Activated CD8-positive, alpha-beta memory T cell treated with anti-CD3 and anti-CD28 coated beads, Interleukin-2, amount 50 U/mL, for 4 hours (primary cell): ENCODE measurements around the gene SORCS1.
"Not testable (repeated sequence)": the region's sequence is repeated elsewhere in the genome, so short reads cannot be mapped to it uniquely, and the experiment has no call there.

Source experiments
- DNase-seq: peaks from one replicate; pipeline ENCODE4 v3.0.0-alpha.2; 2020

SORCS1 gene

DNA sequence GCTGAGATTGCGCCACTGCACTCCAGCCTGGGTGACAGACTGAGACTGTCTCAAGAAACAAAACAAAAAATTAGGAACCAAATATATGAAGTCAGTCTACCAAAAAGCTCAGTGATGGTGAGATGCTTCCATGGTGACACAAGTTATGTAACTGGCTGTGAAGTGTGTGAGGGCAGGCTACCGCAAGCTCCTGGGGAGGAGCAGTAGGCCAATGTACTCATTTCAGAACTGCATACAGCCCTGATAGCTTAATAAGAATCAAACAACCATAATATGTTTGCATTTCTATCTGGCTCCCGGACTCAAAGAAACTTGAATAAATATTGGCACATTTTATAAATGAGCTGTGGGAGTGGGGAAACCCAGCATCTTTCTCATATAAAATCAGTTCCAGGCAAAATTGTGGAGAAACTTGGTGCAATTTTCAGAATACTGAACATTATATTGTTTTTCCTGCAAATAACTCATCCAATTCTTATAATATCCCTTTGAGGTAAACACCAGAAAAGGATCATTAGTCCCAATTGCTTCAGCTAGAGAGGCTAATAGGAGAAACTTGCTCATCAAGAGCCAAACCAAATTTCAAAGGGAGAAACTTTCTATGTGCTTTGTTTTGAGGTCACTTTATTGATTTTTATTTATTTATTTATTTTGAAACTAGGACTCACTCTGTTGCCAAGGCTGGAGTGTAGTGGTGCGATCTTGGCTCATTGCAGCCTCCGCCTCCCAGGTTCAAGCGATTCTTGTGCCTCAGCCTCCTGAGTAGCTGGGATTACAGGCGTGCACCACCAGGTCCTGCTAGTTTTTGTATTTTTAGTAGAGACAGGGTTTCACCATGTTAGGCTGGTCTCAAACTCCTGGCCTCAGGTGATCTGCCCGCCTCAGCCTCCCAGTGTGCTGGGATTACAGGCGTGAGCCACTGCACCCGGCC, 127.0 kb downstream of the SORCS1 start:
- no peak for DNase-seq

DNA sequence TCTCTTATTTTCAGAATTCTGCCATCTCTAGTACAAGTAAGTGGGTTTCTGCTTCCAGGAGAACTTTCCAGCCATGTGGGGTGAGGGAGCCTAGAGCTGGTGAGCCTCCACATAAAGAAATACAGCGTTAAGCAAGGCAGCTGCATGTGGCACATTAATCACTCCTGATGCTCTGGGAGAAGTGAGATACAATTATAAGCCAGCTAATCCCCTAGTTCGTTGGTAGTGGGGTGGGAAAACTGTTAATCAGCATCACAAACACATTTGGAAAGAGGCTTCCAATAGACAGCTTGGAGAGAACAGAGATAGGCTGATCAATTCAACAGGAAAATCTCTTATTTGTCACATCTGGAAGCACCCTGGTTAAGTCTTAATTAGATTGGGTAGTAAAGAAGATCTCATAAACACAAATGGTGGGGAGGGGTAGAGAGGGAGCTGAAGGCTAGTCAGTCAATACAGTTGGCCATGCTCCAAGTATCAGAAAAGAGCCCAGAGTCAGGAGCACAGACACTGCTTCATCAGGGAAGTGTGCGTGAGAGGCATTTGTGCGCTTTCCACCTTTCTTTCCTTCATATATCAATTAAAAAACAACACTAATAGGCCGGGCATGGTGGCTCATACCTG, 130.6 kb downstream of the SORCS1 start:
- no peak for DNase-seq

DNA sequence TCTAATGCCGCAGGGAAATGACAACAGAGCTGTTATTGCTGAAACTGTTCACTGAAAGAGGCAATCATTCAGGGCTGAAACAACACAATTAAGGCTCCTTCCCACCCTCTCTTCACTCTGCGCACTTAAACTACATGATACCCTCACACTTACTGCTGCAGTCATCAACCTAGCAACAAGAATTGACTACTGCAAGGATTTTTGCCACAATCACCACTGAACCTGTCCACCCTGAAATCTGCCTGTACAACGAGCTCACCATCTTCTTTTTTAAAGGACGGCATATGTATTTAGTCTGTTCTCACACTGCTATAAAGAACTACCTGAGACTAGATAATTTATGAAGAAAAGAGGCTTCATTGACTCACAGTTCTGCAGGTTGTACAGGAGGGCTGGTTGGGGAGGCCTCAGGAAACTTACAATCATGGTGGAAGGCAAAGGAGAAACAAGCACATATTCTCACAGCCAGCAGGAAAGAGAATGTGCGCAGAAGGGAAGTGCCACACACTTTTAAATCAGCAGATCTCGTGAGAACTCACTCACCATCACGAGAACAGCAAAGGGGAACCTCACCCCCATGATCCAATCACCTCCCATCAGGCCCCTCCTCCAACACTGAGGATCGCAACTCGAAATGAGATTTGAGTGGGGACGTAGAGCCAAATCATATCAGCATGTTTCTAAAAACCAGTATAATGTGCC, 131.7 kb downstream of the SORCS1 start:
- no peak for DNase-seq

DNA sequence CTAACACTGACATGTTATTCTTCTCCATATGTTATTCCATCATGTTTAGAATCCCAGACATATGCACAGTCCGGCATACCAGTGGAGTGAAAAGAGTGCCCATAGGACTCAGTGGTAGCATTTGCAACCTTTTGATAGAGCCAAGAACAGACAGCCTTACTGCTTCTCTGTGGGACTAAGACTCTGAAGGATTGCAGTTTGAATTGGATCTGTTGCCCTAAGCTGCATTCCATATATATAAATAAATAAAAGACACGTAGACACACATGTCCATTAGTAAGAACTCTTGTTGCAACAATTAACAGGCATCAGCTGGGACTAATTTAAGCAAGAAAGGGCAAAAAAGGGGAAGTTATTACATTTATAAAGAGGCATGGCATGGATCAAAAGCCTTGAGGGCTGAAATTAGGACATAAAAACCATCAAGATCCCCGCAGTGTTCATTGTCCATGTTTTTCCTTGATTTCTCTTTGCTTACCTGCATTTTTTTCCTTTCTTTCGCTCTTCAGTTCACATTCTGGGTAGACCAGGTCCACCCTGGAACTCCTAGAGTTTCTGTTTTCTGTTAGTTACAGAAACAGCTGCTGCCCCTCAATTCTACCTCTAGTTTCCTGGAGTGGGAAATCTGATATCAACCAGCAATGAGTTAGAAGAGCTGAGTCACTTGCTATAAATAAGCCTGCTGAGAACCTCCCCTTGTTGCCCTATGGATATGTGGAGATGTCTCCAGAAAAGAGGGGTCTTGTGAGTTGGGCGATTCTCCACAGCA, 132.4 kb downstream of the SORCS1 start:
- no peak for DNase-seq

DNA sequence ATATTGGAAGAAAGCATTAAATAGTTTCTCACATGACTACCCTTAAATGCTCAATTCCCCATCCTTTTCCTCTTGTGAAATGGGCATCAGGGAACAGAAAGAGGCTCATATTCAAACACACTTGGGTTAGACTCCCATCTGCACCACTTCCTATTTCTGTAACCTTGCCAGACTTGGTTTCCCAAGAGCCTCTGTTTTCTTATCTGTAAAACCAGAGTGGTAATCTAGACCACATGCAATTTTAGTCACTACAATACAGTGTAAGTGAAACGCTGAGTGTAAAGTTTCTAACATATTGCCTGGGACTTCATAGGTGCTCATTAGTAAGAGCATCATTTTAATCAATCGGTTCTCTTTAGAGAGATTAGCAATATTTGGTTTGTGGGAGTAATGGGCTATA, 136.3 kb downstream of the SORCS1 start:
- DNase-seq, result no peak

DNA sequence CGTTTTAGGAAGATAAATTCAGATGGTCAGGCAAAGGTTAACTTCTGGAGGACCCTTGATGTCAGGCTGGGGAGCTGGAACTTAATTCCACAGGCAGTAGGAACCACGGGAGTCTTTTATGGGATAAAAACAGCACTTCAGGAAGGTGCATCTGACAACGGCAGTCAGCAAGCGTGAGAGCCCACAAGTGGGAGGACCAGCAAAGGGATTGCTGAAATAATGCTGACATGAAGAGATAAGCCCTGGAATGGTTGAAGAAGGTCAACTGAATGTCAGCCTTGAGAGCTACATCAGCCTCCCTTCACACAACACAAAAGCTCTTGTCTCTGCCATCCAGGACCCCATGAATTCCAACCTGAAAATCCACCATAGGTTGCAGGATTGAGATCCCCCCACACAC, 138.8 kb downstream of the SORCS1 start:
- DNase-seq, result no peak

DNA sequence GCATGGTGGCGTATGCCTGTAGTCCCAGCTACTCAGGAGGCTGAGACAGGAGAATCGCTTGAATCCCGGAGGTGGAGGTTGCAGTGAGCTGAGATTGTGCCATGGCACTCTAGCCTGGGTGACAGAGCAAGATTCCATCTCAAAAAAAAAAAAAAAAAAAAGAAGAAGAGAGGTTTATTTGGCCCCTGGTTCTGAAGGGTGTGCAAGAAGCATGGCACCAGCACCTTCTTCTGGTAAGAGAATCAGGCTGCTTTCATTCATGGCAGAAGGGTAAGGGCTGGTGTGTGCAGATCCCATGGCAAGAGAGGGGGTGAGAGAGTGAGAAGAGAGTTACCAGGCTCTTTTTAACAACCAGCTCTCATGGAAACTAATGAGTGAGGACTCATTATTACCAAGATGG, 140.5 kb downstream of the SORCS1 start:
- not testable (repeated sequence) for DNase-seq

DNA sequence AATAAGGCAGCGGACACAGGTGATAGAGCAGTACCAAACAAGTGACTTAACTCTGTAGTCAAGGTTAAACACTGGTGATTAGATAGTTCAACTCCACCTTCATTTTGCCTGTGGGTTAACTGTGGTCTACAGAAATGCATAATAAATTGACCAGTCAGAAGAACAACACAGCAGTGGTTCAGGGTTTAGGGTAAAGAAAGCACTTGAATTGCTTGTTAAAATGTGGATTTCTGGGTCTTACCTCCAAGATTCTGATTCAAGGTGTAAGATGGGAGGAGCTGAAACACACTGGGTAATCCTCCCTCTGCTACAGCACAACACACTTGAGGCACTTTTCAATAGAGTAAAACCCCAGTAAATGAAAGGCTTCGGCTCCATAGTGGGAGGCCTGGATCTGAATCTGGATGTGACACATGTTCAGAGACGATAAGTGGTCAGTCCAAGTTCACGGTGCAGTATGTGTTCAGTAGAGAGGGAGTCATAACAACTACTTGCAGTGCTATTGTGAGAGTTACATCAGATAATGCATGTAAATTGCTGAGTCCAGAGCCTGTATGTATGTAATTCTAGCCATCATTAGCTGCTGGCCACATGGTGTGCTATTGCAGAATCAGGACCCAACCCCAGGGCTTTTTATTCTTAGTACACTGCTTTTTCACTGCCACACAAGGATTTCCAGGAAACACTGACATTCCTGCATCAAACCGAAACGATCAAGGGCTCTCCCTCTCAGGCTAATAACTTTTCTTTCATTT, 141.7 kb downstream of the SORCS1 start:
- DNase-seq, result no peak

DNA sequence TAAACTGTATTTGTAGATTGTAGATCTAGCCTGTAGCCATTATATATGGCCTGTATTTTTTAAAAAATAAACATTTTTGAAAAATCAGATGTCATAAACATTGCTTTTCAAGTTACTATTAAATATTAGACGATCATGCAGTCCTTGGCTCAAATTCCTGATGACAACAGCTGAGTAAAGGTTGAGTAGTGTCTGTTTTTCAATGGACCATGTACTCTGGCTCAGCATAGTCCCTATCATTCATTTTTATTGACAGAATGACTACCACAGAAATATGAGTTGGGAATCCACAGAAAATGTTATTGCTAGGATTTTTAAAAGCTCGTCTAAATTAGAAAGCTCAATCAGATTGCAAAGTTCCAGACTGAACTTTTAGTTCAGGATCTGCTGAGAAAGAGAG, 145.4 kb downstream of the SORCS1 start:
- no peak for DNase-seq

DNA sequence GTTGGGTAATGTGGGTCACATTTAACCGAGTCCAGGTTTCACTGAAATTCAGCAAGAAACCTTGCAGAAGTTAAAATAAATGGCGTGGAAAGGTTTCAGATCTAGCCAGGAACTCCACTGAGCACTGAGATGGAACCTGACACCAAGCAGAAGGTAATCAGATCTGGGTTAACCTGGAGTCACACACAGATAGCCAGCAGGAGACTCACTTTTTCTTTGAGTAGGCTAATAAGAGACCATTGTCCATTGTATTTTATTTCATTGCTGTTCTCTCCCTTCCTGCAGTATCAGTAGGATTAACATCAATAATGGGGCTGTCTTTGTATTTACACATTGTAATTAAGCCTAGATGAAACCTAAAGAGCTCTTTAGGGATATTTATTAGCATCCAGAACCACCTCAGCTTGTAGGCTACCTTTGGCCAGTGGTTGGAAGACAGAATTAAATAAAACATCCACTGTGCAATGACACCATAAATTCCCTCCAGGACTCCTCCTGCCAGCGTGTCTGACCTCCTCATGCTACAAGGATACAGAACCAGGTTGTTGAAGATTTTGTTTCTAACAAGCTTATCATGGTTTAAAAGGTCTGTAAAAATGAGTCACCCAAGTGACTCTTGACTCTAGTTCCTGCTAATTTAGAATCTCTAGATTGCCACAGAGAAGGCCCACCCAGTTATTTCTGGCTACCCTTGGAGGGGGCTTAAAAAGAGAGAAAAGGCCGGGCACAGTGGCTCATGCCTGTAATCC, 151.1 kb downstream of the SORCS1 start:
- no peak for DNase-seq

DNA sequence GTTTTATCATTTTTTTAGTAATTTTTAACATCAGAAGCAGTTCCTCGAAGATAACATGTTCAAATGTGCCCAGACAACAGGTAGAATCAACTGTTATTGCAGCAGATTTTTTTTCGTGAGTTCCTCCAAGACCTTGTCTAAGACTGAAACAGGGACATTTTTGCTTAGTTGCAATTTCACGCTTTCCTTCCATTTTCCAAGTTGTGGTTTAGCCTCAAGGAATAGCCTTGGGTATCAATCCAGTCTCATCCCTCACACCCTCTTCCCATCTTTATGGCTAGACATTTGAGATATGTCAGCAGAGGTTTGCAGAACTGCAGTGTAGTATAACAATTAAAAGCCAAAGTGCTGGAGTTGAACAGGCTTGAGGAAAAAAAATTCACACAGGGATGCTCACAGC, 152.5 kb downstream of the SORCS1 start:
- no peak for DNase-seq

DNA sequence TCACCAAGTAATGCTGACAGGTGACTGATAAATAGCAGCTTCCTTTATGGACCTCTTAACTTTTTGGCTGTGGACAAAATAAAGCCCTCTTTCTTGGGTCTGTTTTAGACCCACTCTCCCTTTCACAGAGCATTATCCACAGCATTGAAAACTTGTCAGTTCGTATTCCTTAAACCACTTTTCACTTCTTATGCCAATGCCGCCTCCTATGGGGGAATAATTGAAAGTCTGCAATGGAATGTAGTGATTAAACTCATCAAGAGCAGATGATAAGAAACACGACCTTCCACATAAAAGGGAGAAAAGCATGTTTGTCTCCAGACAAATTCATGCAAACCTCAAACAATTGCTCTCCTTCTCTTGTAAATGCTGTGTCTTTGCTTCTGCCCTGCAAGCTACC, 153.4 kb downstream of the SORCS1 start:
- no peak for DNase-seq

DNA sequence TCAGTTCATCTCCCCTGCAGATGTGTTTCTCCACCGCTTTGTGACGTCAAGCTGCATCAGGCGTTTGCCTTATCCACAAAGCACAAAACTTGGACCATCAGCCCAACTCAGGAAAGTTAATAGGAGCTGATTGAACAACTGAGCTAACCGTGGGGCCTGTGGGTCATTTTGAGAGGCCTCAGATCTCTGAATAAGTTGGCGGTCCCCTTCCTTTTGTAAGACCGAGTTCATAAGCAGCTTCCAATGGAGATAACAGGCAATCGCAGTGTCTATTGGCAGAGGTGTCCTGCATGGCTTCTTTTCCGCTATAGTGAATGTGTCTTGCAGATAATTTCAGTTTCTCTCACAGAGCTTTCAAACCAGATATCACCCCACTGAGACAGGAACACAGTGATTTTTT, 154.0 kb downstream of the SORCS1 start:
- DNase-seq, result no peak

DNA sequence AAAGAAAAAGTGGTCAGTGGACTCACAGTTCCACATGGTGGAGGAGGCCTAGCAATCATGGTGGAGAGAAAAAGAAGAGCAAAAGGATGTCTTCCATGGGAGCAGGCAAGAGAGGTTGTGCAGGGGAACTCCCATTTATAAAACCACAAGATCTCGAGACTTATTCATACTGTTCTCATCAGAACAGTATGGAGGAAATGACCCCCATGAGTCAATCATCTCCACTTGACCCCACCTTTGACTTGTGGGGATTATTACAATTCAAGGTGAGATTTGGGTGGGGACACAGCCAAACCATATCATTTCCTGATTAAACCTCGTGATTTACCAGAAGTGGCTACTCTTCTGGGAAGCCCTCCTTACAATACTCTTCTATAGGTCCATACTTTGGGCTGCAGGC, 160.1 kb downstream of the SORCS1 start:
- no peak for DNase-seq

DNA sequence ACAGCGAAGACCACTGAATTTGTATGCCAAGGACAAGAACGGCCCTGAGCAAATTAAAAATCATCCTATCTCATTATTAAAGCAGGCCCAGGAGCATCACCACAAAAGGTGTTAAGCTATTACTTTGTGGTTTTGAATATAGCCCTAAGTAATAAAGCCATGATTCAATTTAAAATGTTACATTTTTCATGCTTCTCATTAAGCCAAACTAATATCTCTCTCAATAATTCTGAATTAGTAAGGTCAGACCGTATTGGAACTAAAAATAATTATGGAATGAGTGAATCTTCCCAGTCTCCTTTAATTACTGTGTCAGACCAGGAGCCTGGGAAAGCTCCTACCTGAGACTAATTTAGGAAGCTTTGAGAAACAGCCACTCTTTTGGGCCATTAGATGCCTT, 162.4 kb downstream of the SORCS1 start:
- no peak for DNase-seq

DNA sequence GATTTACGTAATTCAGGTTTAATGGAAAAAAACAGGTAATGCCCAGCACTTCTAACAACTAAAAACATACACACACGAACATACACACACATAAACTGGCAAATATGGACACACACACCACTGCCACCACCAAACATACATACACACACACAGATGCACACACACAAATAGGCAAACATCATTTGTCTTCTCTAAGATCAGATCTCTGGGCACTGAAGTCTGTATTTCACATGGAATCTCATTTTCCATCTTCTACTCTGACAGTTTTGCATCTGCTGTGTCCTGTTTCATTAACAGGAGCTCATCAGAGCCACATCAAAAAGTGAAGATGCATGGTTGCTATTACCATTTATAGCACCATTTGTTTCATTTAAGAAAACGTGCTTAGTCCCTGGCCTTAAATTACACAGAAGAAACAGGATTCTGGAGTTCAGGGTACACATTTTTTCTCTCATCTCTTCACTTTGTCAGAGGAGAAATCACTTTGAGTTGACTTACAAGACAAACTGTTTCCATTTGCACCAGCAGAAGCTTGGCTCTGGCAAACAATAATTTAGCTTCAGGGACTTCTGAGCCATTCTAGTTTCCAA, 165.3 kb downstream of the SORCS1 start:
- no peak for DNase-seq

DNA sequence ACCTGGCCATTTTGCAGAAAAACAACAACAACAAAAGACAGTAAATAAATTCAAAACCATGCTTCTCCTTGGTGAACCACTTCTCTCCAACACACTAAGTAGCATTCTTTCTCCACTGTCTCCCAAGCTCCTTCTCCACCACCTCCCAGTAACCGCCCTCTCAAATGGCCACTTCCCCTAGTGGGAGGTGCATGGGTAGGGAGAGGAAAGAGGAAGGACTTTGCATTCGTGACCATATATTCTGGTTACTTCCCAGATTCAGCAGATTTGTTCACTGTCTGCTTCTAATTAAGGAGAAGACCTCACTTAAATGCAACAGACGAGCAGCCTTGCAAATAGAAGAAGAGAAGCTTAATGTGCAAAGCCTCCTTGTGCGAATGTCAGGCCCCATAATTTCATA, 166.8 kb downstream of the SORCS1 start:
- DNase-seq, result no peak

DNA sequence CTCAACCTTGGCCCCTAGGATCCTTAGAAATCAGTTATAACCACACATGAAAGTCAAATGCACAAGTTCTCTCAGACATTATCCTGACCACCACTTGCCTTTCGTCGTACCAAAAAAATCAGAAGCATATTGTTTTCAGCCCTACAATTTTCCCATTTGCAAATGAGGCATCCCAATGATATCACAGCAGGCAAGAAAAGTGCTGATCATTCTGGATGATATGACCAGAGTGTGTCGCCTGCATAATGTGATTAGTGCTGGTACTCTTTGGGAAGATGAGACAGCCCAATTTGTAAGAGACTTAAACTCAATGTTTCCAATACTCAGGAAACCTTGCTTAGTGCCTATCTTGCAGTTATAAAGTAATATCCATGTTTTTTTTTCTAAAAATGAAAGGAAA, 168.0 kb downstream of the SORCS1 start:
- DNase-seq, result no peak

DNA sequence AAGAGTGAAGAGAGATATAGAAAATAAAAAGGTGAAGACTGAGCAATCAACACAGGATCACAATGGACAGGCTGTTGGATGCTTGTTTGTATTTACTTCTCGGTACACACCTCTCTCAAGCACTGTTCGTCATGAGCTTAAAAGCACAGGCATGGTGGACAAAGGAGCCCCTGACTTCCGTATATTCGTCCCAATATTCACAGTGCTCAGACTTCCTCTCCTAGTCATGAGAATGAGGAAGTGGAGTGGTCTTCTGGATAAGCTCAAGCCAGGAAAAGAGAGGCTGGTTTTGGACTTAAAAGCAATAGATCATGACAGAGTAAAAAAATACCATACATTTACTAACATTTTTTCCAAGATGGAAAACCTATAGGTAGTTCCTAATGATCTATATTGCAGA, 172.5 kb downstream of the SORCS1 start:
- no peak for DNase-seq

DNA sequence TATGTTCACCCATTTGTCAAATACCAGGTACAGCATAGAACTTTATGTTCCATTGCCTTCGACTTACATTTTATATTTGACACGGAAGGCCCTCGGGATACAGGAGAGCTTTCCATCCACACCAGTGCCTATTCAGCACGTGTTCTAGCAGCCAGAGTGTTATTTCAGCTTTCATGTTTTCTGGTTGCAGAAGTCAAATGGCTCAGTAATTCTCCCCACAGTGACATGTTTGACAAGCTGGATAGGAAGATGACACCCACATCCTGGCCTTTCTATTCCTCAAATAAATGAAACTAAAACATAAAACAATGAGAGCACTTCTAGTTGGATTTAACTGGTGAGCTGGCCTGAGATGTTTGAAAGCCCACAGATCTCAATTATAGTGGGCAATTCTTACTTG, 173.4 kb downstream of the SORCS1 start:
- no peak for DNase-seq

DNA sequence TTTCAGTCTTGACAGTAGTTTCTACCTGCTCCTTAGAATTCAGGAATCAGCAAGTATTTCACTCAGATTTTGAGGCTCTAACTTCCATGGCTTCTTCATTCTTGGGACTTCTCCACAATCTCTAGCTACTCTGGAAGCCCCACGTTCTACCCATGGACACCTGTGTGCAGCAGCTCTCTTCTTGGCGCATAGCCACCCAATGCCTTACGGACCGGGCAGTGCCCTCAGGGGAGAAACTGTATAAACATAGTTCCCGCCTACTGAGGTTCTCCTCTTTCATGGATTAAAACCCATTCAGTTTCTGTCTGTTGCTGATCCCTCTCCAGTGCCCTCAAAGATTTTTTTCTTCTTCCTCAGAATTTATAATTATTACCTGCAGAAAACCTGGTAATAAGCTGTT, 177.1 kb downstream of the SORCS1 start:
- no peak for DNase-seq
